SKM-1 (cell line): ENCODE results near the gene ACMSD.
"Not testable (repeated sequence)": the region's sequence is repeated elsewhere in the genome, so short reads cannot be mapped to it uniquely, and the experiment has no call there.

Source experiments
- DNase-seq: peaks from one replicate; lab custom pipeline; 2025; ENCODE audit not compliant: unreplicated experiment; lab: John Stamatoyannopoulos, UW

The ACMSD gene

GRCh38 chr2:134847582-134847981 is 9.2 kb downstream of the ACMSD start:
- not testable (repeated sequence) for DNase-seq

DNA sequence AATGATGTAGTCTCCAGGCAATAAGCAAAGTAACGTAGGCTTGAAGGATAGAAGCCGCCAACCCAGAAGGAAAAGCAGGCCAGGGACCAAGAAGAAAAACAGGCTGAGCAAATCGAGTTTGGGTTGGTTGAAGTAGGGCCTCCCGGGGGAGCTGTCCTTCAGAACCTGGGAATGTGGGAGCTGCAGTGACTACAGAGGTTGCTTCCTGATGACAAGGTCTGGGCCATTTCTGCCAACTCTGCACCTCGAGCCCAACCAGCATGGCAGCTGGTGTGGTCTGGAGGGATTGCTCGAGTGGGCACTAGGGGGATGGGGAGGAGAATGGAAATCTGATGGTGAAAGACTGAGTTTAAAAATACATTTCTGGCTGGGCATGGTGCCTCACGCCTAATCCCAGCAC is 14.1 kb downstream of the ACMSD start:
- no peak for DNase-seq

GRCh38 chr2:134855709-134856108 is 17.3 kb downstream of the ACMSD start:
- no peak for DNase-seq

DNA sequence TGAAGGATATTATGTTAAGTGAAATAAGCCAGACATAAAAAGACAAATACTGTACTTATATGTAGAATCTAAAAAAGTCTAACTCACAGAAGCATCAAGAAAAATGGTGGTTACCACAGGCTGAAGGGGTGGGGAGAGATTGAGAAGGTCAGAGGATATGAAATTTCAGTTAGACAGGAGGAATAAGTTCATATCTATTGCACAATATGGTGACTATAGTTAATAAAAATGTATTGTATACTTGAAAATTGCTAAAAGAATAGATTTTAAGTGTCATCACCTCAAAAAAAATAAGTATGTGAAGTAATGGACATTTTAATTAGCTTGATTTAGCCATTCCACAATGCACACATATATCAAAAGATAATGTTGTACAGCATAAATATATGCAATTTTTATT is 19.8 kb downstream of the ACMSD start:
- no peak for DNase-seq

GRCh38 chr2:134861173-134861572 is 22.8 kb downstream of the ACMSD start:
- DNase-seq = no peak

DNA sequence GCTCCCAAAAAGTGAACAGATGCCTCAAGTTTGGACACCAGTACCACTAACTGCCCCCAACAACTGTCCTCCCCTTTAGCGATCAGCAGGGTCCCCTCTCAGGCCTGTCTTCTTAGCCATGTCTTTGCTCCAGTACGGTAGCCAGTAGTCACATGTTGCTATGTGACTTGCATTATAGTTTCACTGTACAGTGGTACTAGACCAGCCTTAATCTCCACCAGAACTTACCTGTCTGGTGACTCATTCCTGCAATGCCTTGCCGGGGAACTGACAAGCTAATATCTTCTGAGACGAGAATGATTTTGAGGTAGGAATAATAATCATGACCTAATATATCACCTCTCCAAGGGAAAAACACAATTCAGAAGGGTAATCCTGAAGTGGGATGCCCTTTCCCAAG is 23.7 kb downstream of the ACMSD start:
- no peak for DNase-seq

GRCh38 chr2:134862674-134863073 is 24.3 kb downstream of the ACMSD start:
- no peak for DNase-seq

DNA sequence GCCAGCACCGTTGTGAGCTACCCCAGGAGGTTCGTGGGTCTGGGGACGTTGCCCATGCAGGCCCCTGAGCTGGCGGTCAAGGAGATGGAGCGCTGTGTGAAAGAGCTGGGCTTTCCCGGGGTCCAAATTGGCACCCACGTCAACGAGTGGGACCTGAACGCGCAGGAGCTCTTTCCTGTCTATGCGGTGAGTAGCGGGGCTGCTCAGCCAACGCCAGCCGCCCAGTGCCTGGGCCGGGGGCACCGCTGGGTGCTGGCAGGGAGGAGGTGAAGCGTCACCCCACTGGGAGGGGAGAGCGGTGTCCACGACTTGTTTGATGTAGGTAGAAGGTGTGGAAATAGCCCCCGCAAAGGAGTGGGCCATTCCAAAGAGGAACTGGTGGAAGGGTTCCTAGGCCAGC is 25.0 kb downstream of the ACMSD start:
- no peak for DNase-seq

DNA sequence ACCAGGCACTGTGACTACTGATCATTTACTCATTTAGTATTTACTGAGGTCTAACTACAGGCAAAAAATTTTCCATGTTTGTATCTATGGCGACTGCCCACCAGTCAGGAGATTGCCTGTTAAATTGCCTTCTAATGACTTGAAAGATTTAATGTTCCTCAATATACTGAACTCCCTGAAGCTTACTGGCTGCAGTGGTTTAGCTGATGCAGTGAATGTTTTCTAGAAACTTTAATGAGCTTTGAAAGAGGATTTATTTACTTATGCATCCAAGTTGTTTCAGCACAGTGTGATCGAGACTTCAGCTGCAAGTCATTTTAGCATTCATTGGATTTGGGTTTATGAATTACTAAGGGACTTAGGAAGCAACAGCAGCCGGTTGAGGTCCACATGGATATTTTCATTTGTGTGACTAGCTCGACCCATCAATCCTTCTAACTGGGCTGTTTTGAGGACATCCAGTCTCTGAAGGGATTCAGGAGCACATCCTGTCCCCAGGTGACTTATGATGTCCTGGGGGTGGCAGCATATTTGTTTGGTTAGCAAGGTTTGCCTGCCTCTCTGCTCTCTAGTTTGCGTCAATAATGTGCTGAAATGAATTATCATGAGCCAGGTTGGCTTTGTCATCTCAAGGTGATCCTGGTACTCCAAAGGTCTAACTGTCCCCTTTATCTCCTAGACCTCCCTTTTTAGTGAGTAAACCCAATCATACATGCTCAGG is 26.8 kb downstream of the ACMSD start:
- DNase-seq = no peak

GRCh38 chr2:134866498-134867099 is 28.2 kb downstream of the ACMSD start:
- no peak for DNase-seq

- DNase-seq = no peak
Observed at GRCh38 chr2:134869946-134870736, 31.7 kb downstream of the ACMSD start.

GRCh38 chr2:134873152-134873551 is 34.7 kb downstream of the ACMSD start:
- no peak for DNase-seq

DNA sequence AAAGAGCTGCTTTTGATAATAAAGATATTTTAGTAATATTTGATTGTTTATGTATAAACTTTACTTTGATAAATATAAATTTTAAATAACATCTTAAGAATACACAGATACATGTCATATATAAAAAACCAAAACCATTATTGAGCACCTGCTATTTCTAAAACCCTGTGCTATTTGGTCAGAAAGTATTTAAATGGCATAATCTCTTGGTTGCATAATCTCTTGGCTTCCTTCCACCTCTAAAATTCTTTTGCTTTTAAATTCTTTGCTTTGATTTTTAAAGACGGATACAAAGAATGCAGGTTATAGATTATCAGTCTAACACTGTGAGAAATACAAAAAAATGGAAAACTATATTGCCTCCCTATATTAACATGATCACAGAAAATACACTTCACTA is 36.9 kb downstream of the ACMSD start:
- no peak for DNase-seq

DNA sequence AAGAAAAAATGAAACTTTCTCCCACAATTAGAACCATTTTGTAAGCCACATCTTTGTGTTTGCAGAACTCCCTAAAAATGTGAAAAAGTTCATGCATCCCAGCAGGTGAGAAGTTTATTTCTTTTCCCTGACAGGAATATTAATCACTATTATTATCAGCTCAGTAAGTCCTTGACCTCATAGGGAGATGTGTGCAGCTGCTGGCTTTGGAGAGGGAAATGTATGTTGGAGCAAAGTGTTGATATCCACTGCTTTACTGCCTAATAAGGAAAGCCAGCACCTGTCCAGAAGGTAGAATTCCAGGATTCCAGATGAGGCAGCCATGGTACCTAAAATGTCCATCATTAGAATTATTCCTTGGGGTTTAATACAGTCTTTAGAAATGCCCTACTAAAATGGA is 44.4 kb downstream of the ACMSD start:
- no peak for DNase-seq

GRCh38 chr2:134883552-134884293 is 45.3 kb downstream of the ACMSD start:
- no peak for DNase-seq

DNA sequence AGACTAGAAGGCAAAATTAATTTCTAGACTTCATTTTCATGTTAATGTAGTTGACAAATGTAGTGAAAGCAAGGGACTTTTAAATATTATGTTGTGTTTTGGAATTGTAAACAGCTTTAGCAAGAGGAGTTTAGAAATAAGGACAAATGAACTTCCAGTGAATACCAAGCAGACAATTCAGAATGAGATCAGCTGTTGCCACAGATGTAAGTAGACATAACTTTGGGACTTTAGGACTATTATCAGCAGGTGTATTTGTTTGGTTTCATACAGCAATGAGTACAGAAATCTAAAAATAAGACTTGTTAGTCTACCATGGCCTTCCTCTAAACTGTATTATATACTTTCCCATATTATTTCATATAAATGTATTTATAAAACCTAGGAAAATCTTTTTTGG is 46.0 kb downstream of the ACMSD start:
- DNase-seq = no peak

- no peak for DNase-seq
Observed at GRCh38 chr2:134892282-134893035, 54.0 kb downstream of the ACMSD start.

GRCh38 chr2:134897932-134898331 is 59.5 kb downstream of the ACMSD start:
- DNase-seq = no peak

- DNase-seq = no peak
Observed at GRCh38 chr2:134899204-134899603, 60.8 kb downstream of the ACMSD start.

DNA sequence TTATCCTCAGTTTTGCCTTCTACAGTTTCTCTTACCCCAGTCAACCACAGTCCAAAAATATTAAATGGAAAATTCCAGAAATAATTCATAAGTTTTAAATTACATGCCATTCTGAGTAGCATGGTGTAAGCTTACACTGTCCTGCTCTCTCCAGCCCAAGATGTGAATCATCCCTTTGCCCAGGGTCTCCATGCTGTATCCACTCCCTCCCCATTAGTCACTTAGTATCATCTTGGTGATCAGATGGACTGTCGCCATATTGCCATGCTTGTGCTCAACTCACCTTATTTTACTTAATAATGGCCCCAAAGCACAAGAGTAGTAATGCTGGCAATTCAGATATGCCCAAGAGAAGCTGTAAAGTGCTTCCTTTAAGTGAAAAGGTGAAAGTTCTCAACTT is 61.7 kb downstream of the ACMSD start:
- DNase-seq = no peak

GRCh38 chr2:134903701-134904100 is 65.3 kb downstream of the ACMSD start:
- not testable (repeated sequence) for DNase-seq
